Suppressor macrophage (primary cell): ENCODE data around the gene MYOM1.

ENCODE experiments used
- DNase-seq, 4 experiments: peaks; one replicate each; pipeline ENCODE4 v3.0.0-alpha.2; 2020 to 2022

Gene MYOM1

GRCh38 chr18:3150274-3150673 is 69.5 kb downstream of the MYOM1 start:
- no peak for DNase-seq

- DNase-seq = no peak
Measured at GRCh38 chr18:3148930-3149535, 70.7 kb downstream of the MYOM1 start.

- DNase-seq = no peak
Measured at GRCh38 chr18:3147935-3148554, 71.7 kb downstream of the MYOM1 start.

GRCh38 chr18:3140986-3141639 is 78.7 kb downstream of the MYOM1 start:
- DNase-seq = no peak

GRCh38 chr18:3140342-3140741 is 79.4 kb downstream of the MYOM1 start:
- DNase-seq = no peak

- no peak for DNase-seq
Measured at GRCh38 chr18:3139406-3139805, 80.4 kb downstream of the MYOM1 start.

- DNase-seq = no peak
Measured at GRCh38 chr18:3138274-3138975, 81.3 kb downstream of the MYOM1 start.

GRCh38 chr18:3135536-3135935 is 84.2 kb downstream of the MYOM1 start:
- DNase-seq = no peak

- no peak for DNase-seq
Measured at GRCh38 chr18:3132700-3133099, 87.1 kb downstream of the MYOM1 start.

- DNase-seq = no peak
Measured at GRCh38 chr18:3130344-3130743, 89.4 kb downstream of the MYOM1 start.

- DNase-seq = peak; percentile 85 to 93 (median 90)
Measured at GRCh38 chr18:3129053-3129864, 90.5 kb downstream of the MYOM1 start.

- no peak for DNase-seq
Measured at GRCh38 chr18:3126457-3127097, 93.2 kb downstream of the MYOM1 start.

- no peak for DNase-seq
Measured at GRCh38 chr18:3124822-3125221, 94.9 kb downstream of the MYOM1 start.

- DNase-seq = no peak
Measured at GRCh38 chr18:3122851-3123250, 96.9 kb downstream of the MYOM1 start.

GRCh38 chr18:3121259-3121658 is 98.5 kb downstream of the MYOM1 start:
- no peak for DNase-seq

- peak; percentile 15 to 35 (median 25) for DNase-seq
Measured at GRCh38 chr18:3120356-3120755, 99.4 kb downstream of the MYOM1 start.

- DNase-seq = peak in 2 of 4 experiments; percentile 20 to 29
Measured at GRCh38 chr18:3119401-3120341, 100.1 kb downstream of the MYOM1 start.

- no peak for DNase-seq
Measured at GRCh38 chr18:3118195-3119010, 101.4 kb downstream of the MYOM1 start.

- no peak for DNase-seq
Measured at GRCh38 chr18:3117493-3118192, 102.1 kb downstream of the MYOM1 start.
